NCI-H2029 (cell line): ENCODE measurements around the gene ZBTB43.
A peak's percentile ranks its signal among the peaks of the same experiment; 100 is the strongest.
"Not testable (repeated sequence)": the region's sequence is repeated elsewhere in the genome, so short reads cannot be mapped to it uniquely, and the experiment has no call there.

Experiments
- DNase-seq: peaks from one replicate; lab custom pipeline; 2025; lab: John Stamatoyannopoulos, UW

The ZBTB43 gene

DNA sequence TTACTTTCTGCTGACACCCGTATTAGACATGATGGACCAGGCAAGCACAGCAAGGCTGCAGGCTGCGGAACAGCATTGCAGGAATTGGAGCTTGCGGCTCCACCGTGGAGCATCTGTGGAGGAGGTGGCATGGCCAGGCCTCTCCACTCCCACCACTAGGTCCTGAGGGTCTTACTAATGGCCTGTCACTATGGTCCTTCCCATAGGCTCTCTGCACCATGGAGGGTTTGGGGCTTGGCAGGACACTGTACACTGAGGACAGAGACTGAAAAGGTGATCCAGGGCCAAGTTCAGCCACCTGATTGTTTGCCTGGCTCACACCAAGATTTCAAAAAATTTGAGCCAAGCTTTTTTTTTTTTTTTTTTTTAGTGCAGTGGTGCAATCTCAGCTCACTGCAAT lies 14.3 kb upstream of the ZBTB43 start:
- no peak for DNase-seq

DNA sequence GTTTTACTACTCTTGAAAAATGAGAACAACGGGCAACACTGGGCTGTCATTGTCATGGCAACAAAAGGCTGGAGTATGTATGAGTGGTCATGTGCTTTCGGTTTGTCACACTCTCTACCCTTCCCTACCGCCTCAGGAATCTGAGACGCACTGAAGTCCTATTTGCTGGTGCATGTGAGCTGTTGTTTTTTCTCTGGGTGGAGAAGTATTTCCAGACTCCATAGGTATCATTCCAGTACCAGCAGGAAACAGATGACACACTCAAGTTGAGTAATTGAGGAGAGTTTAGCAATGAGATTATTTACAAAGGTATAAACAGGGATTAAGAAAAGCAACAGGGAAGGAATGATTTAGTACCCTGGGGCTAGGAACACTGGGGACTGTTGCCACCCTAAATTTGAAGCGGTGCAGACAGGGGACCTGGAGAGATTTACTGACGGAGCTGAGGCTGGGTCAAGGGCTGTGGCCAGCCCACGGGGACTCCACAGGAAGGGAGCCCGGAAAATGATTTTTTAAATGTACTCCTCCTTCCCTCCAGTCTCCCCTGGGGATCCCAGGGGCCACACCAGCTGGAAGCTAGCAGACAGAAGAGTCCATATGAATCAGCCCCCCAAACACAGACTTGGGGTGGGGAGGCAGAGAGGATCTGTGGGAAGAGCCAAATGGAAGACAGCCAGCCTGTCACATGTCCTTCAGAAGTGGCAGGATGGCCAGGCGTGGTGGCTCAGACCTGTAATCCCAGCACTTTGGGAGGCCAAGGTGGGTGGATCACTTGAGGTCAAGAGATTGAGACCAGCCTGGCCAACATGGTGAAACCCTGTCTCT lies 13.2 kb upstream of the ZBTB43 start:
- peak; percentile 53 for DNase-seq

DNA sequence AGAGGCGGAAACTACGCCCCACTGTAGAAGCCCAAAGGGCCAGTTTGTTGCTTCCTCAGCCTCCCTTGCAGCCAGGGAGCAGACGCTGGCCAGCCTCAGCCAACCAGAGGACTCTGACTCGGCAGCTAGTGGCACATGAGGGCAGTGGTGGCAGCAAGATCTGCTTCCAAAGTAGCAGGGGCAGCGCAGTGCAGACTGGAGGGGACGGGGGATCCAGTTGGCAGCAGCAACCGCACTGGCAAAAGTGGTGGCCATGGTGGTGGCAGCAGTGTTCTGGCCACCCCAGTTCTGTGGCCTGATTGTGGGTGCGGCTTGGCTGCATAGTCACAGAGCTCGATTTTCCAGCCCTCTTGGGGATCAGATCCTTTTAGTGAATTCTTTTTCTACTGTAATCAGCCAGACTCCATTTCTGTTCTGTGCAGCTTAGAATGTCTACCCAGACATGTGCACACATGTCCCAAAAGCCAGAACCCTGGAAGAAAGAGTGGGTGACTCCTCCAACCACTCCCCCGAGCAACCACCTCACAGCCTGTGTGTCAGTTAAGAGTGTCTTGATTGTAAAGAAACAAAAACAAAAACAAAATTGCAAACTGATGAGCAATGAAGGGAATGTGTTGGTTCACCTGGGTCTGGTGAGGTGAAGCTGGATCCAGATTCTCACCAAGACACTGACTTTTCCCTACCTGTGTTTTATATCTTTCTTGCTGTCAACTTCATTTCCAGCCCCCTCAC lies 11.0 kb upstream of the ZBTB43 start:
- no peak for DNase-seq

DNA sequence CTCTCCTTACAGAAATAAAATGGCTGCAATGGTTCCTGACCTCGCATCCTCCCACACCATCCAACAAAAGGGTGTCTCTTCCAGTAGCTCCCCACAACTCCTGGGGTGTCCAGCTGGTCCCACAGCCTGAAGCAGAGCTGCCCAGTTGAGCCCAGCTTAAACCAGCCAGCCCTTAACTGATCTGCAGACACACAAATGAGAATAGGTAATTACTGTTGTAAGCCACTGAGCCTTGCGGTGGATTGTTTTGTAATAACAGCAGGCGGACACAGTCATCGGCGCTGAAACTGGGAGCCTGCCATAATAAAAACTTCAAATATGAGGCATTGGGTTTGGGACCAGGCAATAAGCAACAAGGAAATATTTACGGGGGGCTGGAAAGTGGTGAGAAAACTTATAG lies 10.4 kb upstream of the ZBTB43 start:
- DNase-seq: no peak

DNA sequence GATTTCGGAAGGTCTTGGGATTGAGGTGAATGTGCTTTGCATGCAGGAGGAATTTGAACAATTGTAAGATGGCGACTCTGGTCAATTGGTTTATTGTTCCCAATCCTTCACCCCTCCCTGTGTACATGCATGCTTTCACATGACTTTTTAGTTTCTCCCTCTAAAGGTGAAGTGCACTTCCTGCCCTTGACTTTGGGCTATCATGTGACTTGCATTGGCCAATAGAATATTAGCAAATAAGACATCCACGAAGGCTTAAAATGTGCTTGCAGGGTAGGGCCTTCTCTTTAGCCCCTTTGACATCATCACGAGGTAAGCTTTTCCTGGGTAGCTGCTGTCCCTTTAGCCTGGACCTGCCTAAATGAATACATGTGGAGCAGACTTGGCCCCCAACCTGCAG lies 8.1 kb upstream of the ZBTB43 start:
- no peak for DNase-seq

DNA sequence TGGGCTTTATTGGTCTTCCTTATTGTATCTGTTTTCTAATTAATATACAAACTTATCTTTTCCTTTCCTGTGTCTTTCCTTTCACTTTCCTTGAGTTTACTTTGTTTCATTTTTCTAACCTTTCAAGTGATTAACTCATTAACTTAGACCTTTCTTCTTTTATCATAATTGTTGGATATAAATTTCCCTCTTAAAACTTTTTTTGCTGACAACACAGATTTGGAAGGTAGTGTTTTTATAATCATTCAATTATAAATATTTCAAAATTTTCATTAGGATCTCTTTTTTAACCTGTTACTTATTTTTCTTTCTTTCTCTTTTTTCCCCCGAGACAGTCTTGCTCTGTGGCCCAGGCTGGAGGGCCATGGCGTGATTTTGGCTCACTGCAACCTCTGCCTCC lies 6.9 kb upstream of the ZBTB43 start:
- DNase-seq: no peak

DNA sequence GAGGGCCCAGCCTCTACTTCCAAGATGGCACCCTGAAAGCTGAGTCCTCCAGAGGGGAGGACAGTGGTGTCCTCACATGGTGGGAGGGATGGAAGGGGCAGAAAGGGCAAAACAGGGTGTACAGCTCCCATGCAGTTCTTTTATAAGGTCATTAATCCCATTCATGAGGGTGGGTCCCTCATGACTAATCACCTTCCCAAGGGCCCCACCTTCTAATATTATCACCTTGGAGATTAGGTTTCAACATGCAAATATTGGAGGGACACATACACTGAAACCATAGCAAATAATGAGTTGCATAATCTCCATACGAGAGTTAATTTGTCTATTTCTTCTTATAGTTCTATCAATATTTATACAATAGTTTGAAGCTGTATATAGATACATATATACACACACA lies 5.8 kb upstream of the ZBTB43 start:
- no peak for DNase-seq

DNA sequence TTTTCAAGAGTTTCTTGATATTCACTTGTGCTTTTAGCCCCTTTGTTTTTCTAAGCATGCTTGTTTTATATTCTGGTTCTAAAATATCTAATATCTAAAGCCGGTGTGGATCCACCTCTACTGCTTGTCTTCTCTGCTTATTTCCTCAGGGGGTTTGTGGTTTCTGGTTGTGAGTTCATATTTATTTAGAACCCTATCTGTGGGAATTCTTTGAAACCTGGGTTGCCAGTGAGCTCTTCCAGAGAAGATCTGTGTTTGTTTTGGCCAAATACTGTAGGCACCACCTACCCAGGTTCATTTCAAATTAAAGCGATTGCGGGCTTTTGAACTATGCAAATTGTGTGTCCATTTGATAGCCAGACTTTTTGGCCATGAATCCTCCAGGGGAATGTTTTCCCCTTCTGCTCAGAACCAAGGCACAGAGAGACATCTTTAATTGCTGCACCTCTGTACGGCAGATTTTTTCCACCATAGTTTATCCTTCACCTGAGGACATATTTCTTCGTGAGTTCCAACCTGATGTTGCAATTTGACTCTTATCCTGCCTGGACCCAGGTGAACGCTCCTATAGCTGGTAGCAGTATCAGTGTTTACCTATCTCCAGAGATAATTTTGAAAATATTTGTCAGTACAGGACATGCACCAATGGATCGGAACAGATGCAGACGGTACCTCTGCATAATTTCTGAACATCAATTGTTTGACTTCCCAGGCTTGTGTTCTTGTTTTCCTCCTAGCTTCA lies 2.4 kb upstream of the ZBTB43 start:
- no peak for DNase-seq

DNA sequence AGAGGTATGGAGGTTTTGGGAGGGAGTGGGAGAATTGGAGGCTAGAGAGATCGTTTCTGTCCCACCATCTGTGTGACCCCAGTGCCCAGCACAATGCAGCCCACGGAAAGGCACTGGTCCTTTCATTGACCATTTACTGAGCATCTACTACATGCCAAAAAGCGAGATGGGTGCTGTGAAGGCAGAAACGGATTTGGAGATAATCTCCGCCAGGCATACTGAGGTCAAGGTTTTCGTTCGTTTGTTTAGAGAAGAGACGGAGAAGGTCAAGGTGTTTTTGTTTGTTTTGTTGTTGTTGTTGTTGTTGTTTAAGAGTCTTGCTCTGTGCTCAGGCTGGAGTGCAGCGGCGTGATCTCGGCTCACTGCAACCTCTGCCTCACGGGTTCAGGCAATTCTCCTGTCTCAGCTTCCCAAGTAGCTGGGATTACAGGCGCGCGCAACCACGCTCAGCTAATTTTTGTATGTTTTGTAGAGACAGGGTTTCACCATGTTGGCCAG lies 593 bp upstream of the ZBTB43 start:
- no peak for DNase-seq

DNA sequence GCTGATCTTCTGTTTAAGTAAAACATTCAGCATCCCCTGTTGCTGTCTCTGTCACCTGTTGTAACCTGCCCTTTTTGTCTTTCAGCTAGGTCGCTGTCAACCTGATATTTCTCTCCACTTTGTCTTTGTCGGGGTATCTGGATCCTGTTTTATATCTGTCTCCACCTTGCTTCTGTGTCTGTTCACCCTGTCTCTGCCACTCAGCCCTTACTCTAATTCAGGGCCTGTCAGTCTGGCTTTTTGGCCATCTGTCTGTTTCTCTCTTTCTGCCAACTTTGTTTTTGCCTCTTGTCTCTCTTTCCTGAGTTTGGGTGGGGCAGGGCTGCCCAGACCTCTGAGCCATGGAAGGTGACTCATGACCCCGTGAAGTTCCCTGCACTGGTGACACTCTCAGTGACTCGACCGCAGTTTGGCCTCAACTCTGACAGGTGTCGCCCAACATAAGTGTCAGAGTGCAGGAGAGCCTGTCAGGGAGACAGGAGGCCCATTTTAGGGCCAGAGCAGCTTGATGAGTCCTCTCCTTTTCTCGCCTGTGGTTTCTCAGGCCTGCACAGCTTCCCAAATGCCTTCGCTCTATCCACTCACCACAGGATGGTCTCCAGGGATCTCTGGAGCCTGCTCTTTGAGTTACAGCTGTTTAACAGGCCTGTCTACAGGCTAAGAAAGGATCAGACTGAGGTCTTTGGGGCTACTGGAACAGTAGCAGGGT lies 868 bp downstream of the ZBTB43 start:
- peak; percentile 9 for DNase-seq

DNA sequence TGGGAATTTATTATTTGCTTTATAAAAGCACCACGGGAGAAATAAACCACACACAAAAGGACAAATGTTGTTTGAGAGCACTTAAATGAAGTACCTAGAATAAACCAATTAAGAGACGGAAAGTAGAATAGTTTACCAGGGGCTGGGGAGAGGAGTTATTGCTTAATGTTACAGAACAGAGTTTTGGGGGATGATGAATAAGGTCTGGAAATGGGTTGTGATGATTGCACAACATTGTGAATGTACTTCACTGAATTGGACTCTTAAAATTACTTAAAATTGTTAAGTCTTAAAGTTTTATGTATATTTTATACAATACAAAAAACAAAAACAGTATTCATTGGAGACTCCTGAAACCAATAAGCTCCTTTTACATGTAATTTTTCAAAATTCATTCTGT lies 1.5 kb downstream of the ZBTB43 start:
- DNase-seq: no peak

DNA sequence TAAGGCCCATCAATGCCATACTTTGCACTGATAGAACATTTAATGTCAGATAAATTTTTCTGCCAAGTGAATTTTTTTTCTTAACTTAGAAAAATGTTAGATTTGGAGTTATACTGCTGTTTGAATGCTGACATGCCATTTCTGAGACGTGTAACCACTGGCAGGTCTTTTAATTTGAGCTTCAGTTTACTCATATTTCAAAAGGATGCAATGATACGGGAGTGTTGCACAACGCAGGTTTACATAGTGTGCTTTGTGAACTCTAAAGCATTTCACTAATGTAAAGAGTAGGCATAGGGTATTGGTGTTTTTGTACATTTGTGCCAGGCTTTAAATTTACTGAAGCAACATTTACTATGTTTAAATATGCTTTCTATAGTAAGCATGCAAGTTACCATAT lies 4.2 kb downstream of the ZBTB43 start:
- DNase-seq: no peak

DNA sequence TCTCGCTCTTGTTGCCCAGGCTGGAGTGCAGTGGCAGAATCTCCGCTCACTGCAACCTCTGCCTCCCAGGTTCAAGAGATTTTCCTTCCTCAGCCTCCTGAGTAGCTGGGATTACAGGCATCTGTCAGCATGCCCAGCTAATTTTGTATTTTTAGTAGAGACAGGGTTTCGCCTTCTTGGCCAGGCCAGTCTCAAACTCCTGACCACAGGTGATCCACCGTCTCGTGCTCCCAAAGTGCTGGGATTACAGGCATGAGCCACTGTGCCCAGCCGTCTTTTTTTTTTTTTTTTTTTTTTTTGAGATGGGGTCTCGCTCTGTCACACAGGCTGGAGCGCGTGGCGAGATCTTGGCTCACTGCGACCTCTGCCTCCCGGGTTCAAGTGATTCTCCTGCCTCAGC lies 5.4 kb downstream of the ZBTB43 start:
- not testable (repeated sequence) for DNase-seq

DNA sequence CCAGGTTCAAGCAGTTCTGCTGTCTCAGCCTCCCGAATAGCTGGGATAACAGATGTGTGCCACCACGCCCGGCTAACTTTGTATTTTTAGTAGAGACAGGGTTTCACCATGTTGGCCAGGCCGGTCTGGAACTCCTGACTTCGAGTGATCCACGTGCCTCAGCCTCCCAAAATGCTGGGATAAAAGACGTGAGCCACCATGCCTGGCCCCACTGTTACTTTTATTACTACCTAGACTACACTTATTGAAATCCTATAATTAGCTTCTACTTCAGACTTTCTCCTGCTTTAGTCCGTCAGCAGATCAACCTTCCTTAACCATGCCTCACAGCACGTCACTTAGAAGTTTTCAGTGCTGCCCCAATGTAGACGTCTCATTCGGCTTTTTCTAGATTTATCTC lies 8.2 kb downstream of the ZBTB43 start:
- no peak for DNase-seq

DNA sequence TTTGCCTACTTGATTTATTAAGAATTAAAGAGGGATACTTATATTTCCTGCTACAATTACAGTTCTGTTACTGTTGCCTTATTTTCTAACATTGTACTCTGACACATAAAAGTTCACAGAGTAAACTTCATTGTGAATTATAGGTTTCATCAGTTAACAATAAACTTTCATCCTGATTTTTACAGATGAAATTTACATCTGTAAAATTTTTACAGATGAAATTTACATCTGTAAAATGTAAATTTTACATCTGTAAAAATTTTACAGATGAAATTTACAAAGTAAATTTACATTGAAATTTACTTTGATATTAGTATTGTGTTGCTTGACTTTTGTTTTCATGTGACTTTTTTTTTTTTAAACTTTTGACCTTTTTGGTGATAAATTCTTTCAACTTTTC lies 9.3 kb downstream of the ZBTB43 start:
- no peak for DNase-seq

DNA sequence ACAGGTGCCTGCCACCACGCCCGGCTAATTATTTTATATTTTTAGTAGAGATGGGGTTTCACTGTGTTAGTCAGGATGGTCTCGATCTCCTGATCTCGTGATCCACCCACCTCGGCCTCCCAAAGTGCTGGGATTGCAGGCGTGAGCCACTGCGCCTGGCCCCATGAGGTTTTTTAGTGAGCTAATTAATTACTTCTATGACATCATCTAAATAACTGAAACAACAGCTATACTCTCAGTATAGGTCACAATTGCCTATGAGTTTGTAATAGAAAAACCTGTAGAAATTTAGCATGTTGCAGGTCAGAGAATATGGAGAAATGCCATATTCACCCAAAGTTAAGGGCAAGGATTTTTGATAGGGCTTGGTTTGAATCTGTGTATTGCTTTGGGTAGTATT lies 12.8 kb downstream of the ZBTB43 start:
- not testable (repeated sequence) for DNase-seq

DNA sequence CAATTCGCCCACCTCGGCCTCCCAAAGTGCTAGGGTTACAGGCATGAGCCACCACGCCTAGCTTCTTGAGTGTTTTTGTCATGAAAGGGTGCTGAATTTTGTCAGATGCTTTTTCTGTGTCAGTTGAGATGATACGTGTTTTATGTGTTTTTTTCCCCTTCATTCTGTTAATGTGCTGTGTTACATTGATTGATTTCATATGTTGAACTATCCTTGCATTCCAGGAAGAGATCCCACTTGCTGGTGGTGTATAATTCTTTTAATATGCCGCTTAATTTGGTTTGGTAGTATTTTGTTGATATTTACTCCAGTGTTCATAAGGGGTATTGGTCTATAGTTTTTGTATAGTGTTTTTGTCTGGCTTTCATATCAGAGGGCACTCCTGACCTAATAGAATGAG lies 13.6 kb downstream of the ZBTB43 start:
- no peak for DNase-seq

DNA sequence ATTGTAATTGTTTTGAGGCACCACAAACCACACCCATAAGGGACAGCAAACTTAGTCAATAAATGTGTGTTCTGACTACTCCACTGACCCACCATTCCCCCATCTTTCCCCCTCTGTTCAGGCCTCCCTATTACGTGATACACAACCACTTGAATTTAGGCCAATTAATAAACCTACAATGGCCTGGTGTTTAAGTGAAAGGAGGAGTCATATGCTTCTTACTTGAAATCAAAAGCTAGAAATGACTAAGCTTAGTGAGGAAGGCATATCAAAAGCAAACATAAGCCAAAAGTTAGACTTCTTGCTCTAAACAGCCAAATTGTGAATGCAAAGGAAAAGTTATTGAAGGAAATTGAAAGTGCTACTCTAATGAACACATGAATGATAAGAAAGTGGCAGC lies 14.6 kb downstream of the ZBTB43 start:
- no peak for DNase-seq

DNA sequence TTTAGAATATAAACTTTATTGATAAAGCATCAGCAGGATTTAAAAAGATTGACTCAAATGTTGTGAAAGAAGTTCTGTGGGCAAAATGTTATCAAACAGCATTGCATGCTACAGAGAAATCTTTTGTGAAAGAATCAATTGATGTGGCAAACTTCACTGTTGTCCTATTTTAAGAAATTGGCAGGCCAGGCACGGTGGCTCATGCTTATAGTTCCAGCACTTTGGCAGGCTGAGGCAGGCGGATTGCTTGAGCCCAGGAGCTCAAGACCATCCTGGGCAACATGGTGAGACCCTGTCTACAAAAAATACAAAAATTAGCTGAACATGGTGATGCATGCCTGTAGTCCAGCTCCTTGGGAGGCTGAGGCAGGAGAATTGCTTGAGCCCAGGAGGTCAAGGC lies 17.4 kb downstream of the ZBTB43 start:
- no peak for DNase-seq

DNA sequence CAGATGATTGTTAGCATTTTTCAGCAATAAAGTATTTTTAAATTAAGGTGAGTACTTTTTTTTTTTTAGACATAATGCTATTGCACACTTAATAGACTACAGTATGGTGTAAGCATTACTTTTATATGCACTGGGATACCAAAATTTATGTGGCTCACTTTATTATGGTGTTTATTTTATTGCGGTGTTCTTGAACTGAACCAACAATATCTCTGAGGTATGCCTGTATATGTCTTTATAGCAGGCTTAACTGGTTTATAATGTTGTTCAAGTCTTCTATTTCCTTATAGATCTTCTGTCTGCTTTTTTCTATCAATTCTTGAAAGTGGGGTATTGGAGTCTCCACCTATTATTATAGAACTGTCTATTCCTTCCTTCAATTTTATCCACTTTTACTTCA lies 18.0 kb downstream of the ZBTB43 start:
- DNase-seq: no peak

DNA sequence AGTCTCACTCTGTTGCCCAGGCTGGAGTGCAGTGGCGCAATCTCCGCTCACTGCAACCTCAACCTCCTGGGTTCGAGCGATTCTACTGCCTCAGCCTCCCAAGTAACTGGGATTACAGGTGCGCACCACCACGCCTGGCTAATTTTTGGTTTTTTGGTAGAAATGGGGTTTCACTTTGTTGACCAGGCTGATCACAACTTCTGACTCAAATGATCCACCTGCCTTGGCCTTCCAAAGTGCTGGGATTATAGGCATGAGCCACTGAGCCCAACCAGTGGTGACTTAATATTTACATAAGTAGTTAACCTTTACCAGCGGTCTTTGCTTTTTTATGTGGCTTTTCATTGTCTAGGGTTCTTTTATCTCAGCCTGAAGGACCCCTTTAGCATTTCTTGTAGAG lies 19.2 kb downstream of the ZBTB43 start:
- DNase-seq: not testable (repeated sequence)

DNA sequence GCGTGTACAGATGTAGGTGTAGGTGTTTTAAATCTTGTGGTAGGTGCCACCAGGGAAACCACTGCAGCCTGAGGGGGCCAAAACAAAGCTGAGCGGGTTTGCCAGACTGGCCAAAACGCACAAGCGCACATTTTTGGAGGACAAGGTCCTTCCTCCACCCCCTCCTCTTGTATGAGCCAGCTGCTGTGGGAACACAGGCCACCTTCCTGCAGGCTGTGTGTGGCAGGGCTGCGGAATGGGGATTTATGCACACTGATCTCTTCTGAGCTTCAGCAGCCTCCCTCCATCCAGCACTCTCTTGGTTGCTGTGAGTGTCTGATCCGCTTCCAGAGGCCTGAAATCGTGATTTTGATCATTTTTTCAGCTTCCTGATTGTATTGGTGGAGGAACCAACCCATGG lies 22.4 kb downstream of the ZBTB43 start:
- DNase-seq: no peak
